HG03439 (cell line): ENCODE results near the gene IFIT2.
"Not testable (repeated sequence)": the region's sequence is repeated elsewhere in the genome, so short reads cannot be mapped to it uniquely, and the experiment has no call there.

Experiments used
- ATAC-seq: cut with Tn5 transposase; IDR thresholded peaks from one replicate; pipeline ENCODE4 v1.9.1; 2021; ENCODE audit warnings: mild to moderate bottlenecking, moderate library complexity; ENCODE audit not compliant: unreplicated experiment

The IFIT2 gene

GRCh38 chr10:89306434-89307268 lies 4.8 kb downstream of the IFIT2 start:
- no peak for ATAC-seq

GRCh38 chr10:89307269-89307577 lies 5.4 kb downstream of the IFIT2 start:
- ATAC-seq: no peak

GRCh38 chr10:89308266-89308665 lies 6.4 kb downstream of the IFIT2 start:
- no peak for ATAC-seq

GRCh38 chr10:89308736-89309135 lies 6.9 kb downstream of the IFIT2 start:
- ATAC-seq: no peak

GRCh38 chr10:89309156-89310055 lies 7.6 kb downstream of the IFIT2 start:
- no peak for ATAC-seq

GRCh38 chr10:89310056-89310893 lies 8.4 kb downstream of the IFIT2 start:
- no peak for ATAC-seq

GRCh38 chr10:89312973-89313372 lies 11.1 kb downstream of the IFIT2 start:
- ATAC-seq: no peak

- ATAC-seq: no peak
Observed at GRCh38 chr10:89314676-89315075, 12.8 kb downstream of the IFIT2 start.

GRCh38 chr10:89318047-89318446 lies 16.2 kb downstream of the IFIT2 start:
- ATAC-seq: not testable (repeated sequence)

GRCh38 chr10:89325081-89325480 lies 23.2 kb downstream of the IFIT2 start:
- ATAC-seq: not testable (repeated sequence)

GRCh38 chr10:89325856-89326255 lies 24.0 kb downstream of the IFIT2 start:
- not testable (repeated sequence) for ATAC-seq

GRCh38 chr10:89327803-89328441 lies 26.1 kb downstream of the IFIT2 start, which contains the start of gene IFIT3:
Gene IFIT3 (plus strand): TSS chr10:89327997. CDS start chr10:89328074, 77 bp downstream.
- no peak for ATAC-seq

GRCh38 chr10:89329151-89329550 lies 27.3 kb downstream of the IFIT2 start:
- ATAC-seq: no peak

GRCh38 chr10:89330014-89330413 lies 28.2 kb downstream of the IFIT2 start:
- not testable (repeated sequence) for ATAC-seq

- no peak for ATAC-seq
Observed at GRCh38 chr10:89330537-89331212, 28.8 kb downstream of the IFIT2 start.

GRCh38 chr10:89331487-89332122 lies 29.8 kb downstream of the IFIT2 start:
- not testable (repeated sequence) for ATAC-seq

- ATAC-seq: peak; percentile 41
Observed at GRCh38 chr10:89332123-89332633, 30.3 kb downstream of the IFIT2 start.

- no peak for ATAC-seq
Observed at GRCh38 chr10:89335226-89335625, 33.4 kb downstream of the IFIT2 start.

GRCh38 chr10:89336241-89336640 lies 34.4 kb downstream of the IFIT2 start:
- ATAC-seq: no peak
